Right ventricle myocardium superior (tissue), 1 donor: ENCODE measurements around the gene SPDYE6. TPM values are rescaled to one million over a fixed set of nuclear protein-coding genes. Genes with fewer than 3 reads are reported as not detected.
"Not testable (repeated sequence)": the region's sequence is repeated elsewhere in the genome, so short reads cannot be mapped to it uniquely, and the experiment has no call there.

Experiments used
- ATAC-seq: fragments of 200-7000 bp; cut with Tn5 transposase; one replicate; pipeline ENCODE4 v1.9.1; 2020; ENCODE audit warnings: mild to moderate bottlenecking; ENCODE audit not compliant: poor library complexity
- DNase-seq: peaks from one replicate; pipeline ENCODE4 v3.0.0-alpha.2; 2020
- intact Hi-C: fragments of 100-400 bp; cut with DNase I; formaldehyde crosslinking; loops from one replicate; pipeline ENCODE4 v1.11.2; 2022
- total RNA-seq: library from RNA; stranded (reverse); fragmentation: NEBNext Ultra II Directional; extraction: Animal tissue kit (Norgen Biotek cat#: 25700); gene quantifications from one replicate; pipeline ENCODE4 v1.2.1, GENCODE V29; 2021
- donor health status: DM: no; HTN: yes; CAD: no; lungs with severe emphysema.

SPDYE6 gene
- total RNA-seq, 1 donor from 2014 or later, result not detected

DNA sequence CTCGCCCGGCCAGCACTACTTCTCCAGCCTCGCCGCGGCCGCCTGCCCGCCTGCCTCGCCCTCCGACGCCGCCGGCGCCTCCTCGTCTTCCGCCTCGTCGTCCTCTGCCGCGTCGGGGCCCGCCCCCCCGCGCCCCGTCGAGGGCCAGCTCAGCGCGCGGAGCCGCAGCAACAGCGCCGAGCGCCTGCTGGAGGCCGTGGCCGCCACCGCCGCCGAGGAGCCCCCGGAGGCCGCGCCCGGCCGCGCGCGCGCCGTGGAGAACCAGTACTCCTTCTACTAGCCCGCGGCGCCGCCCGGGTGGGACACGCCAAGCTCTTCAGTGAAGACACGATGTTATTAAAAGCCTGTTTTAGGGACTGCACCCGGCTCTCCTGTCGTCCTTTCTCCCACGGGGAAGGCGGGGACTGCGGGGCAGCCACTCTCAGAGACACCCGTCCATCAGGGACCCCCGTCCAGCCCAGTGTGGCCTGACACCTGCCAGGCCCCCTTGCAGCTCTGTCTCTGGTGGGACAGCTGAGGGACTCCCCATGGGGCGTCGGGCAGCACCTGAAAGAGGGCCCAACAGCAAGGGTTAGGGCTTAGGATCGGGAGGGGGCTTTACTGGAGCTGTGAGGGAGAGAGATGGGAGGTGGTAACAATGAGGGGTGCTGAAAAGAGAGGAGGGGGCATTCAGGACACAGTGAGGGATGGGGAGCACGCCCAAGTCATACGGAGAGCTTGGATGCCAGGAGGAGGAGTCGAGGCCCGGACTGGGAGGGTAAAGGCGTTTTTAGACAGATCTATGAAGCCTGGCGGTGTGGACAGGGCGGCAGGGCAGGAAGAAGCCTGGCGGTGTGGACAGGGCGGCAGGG lies 34.7 kb downstream of the SPDYE6 start:
- DNase-seq (no peak), ATAC-seq (peak; percentile 39)
- intact Hi-C loops, result no loop called here

GRCh38 chr7:102320601-102321350 lies 35.5 kb downstream of the SPDYE6 start:
- no peak for DNase-seq
- no peak for ATAC-seq
- intact Hi-C loops, result no loop called here

- intact Hi-C loops, result no loop called here
- ATAC-seq (no peak), DNase-seq (no peak)
These were observed 36.1 kb downstream of the SPDYE6 start for GRCh38 chr7:102320181-102320580.

DNA sequence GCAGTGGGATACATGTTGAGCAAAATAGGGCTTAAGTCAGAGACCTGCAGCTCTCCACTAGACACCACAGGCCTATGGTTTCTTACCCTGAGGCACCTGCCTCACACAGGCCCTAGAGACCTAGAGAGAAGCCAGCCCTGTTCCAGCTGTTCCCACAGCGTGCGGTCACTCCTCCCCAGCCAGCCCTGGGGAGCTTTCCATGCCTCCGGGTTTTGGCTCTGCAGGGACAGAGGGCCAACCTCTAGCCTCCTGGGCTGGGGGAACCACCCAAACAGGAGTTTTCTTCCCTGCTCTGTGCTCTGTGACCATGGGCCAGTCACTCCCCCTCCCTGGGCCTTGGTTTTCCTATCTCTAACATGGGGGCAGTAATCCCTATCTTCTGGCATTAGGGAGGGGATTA lies 36.6 kb downstream of the SPDYE6 start:
- intact Hi-C loops, result no loop called here
- ATAC-seq, result no peak
- no peak for DNase-seq

GRCh38 chr7:102318482-102318971 lies 37.7 kb downstream of the SPDYE6 start:
- DNase-seq (no peak), ATAC-seq (no peak)
- intact Hi-C loops, result no loop called here

- intact Hi-C loops, result no loop called here
- ATAC-seq (no peak), DNase-seq (no peak)
These were observed 38.8 kb downstream of the SPDYE6 start for GRCh38 chr7:102317231-102318059.

DNA sequence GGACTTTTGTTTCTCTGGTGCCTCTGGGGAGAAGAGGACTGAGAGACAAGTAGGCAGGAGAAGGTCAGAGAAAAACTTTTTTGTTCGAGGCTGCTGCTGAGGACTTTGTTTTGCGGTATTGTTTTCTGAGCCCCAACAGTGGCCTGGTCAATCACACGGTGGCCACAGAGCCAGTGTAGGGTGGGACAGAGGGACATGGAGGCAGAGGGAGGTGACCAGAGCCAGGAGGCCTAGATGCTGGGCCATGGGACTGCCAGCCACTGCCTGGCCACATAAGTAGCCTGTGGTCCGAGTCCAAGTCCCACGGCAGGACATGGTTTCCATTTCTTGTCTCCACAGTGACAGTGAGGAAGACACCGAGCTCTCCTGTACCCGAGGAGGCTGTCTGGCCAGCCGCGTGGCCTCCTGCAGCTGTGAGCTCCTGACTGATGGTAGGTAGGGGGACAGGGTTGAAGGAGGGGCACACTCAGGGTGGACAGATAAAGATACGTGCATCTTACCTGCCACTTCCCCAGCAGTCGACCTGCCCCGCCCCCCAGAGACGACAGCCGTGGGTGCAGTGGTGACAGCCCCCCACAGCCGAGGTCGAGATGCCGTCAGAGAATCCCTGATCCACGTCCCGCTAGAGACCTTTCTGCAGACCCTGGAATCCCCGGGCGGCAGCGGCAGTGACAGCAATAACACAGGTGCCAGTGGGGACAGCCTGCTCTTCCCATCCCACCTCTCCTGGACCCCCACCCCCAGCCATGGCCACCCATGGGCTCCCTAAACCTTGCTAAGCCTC lies 42.1 kb downstream of the SPDYE6 start:
- ATAC-seq (no peak), DNase-seq (no peak)
- intact Hi-C loops, result no loop called here

DNA sequence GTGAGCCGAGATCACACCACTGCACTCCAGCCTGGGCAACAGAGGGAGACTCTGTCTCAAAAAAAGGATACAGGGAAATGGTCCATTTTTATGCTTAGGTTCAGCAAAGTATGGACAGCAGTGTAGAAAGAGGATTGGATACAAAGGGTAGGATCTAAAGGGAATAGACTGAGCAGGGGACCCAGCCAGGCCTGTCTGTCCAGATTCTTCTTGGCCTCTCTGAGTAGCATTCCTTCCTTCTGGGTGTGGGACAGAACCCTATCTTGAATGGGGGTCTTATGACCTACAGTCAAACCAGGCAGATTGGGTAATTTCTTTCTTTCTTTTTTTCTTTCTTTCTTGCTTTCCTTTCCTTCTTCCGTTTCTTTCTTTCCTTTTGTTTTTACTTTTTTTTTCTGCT lies 43.9 kb downstream of the SPDYE6 start:
- ATAC-seq (no peak), DNase-seq (no peak)
- intact Hi-C loops, result no loop called here

GRCh38 chr7:102310414-102310815 lies 45.8 kb downstream of the SPDYE6 start:
- DNase-seq (peak; percentile 34), ATAC-seq (no peak)
- intact Hi-C loops, result no loop called here

DNA sequence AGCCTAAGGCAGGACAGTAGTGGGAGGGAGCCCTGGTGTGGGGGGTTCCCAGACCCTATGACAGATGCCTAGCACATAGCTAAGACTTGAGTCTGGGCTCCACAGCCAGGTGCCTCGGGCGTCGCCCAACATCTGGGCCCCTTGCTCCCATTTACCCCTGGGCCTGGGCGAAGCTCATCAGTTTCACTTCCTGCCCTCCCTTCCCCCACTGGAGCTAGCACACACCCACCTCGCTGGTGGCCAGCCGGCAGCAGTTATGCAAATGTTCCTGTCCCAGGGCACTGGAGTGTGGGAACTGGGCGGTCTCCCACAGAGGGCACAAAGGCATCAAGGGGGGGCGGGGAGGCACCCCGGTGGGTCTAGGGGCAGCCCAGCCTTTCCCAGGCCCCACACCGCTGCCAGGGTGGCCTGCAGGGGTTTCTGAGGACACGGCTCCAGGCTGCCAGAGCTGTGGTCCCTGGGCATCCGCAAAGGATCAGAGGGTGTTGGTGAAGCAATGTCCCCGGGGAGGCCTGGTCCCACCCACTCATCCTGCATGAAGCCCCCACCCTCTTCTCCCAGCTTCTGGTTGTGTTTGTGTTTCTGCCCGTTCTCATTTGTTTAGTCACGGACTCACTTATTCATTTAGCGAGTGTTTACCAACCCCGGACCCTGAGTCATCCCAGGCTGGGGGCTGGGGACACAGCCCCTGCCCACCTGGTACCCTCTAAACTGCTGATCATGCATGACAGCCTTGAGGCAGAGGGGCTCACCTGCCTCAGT lies 49.1 kb downstream of the SPDYE6 start:
- intact Hi-C loops, result no loop called here
- DNase-seq (peak; percentile 69), ATAC-seq (peak; percentile 72)

GRCh38 chr7:102305414-102306268 lies 50.6 kb downstream of the SPDYE6 start:
- ATAC-seq (no peak), DNase-seq (no peak)
- intact Hi-C loops, result no loop called here

DNA sequence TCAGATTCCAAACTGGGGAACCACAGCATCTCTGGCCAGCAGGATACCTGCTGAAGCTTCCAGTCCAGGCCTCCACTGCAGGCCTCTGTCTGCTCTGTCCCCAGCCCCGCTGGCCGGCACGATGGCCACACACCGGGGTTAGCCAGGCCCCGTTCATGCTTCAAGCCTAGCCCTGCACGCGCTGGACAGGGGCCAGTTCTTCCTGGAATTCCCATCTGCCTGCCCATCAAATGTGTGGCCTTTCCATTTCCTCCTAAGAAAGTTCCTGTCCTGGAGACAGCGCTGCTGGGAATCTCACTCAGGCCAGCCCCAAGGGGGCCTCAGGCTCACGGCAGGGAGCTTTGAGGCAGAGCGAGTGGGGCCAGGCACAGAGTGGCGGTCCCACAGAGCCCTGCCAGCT lies 51.6 kb downstream of the SPDYE6 start:
- no peak for ATAC-seq
- intact Hi-C loops, result no loop called here
- DNase-seq, result peak; percentile 56

DNA sequence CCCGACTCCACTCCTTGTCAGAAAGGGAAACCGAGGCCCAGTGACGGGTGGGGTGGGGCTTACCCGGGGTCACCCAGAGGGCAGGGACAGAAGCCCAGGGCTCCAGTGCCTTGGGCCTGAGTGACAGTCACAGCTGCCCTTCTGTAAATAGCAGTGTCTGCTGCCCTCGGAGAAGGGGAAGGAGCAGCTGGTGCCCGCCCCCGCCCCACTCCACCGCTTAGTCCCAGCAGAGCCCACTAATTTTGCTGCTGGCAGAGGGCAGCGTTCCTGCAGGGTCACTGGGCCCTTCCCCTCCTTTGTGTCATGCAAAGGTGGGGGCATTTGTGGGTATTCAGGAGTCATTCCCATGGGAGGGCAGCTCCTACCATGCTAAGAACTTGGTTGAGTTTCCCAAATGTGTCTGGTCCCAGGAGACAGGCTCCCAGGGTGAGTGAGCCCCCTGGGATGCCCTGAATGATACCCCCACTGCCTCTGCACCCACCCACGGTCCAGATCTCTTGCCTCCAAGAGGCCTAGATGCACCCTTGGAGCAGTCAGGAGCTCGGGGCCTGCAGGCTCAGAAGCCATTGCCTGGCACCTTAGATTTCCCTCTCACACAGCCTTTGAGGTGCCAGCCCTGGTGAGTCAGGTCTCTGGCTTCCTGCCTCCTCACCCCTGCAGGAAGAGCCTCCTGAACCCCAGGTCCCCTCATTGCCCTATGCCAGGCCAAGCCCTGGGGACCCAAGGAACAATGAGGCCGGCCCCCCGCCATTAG lies 52.4 kb downstream of the SPDYE6 start:
- no peak for ATAC-seq
- intact Hi-C loops, result no loop called here
- DNase-seq, result no peak

GRCh38 chr7:102302025-102302424 lies 54.2 kb downstream of the SPDYE6 start:
- ATAC-seq, result no peak
- intact Hi-C loops, result no loop called here
- no peak for DNase-seq

DNA sequence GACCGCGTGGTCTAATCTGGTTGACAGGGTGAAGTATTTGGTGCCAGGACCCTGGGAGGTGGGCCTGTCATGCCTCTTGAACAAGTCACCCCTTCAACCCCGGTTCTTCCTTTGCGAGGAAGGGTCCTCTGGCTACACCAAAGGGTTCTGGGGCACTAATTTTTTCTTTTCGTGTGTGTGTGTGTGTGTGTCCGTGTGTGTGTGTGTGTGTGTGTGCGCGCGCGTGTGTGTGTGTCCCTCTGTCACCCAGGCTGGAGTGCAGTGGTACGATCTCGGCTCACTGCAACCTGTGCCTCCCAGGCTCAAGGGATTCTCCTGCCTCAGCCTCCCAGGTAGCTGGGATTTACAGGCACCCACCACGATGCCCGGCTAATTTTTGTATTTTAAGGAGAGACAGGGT lies 54.9 kb downstream of the SPDYE6 start:
- DNase-seq, ATAC-seq, intact Hi-C loops: not testable (repeated sequence)

GRCh38 chr7:102300643-102301221 lies 55.5 kb downstream of the SPDYE6 start:
- peak; percentile 26 for ATAC-seq
- intact Hi-C loops, result no loop called here

More at GRCh38 chr7:102300643-102301221, 55.5 kb downstream of the SPDYE6 start:
- DNase-seq, result no peak
